ENCODE data around the gene CCDC27.

Gene CCDC27

DNA sequence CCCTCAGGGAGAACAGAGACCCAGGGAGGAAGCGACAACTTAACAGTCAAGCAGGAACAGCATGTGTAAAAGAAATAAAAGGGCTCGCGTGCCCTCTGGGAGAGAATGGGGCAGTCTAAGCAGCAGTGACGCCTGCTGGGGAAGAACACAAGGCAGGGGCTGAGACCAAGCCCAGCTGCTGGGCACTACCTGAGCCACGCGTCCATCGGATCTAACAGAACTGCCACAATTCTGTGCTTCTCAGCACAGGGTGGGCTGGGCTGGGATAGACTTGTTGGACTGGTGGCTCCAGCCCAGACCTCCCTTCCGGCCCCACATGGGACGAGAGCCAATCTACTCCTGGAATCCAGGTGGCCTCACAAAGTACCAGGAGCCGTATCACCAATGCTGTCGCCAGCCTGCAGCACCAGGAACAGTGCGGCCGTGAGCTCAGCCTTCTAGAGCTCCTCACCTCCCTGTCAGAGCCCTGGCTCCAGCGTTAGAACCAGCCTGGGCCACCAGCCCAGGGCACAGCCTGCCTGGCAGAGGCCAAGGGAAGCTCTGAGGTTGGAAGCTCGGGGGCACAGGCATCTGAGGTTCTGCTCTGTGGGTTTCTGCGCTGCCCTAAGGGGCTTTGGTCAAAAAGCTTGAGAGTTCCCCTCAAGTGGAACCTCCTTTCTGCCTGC, 36.6 kb downstream of the CCDC27 start:
- TF ChIP-seq GATA3 (IDR thresholded peaks at IDR 0.05; ENCODE audit: low read depth, low read length) (no peak), GATA2 (IDR thresholded peaks at IDR 0.05; ENCODE audit: low read depth, low read length) (no peak)

DNA sequence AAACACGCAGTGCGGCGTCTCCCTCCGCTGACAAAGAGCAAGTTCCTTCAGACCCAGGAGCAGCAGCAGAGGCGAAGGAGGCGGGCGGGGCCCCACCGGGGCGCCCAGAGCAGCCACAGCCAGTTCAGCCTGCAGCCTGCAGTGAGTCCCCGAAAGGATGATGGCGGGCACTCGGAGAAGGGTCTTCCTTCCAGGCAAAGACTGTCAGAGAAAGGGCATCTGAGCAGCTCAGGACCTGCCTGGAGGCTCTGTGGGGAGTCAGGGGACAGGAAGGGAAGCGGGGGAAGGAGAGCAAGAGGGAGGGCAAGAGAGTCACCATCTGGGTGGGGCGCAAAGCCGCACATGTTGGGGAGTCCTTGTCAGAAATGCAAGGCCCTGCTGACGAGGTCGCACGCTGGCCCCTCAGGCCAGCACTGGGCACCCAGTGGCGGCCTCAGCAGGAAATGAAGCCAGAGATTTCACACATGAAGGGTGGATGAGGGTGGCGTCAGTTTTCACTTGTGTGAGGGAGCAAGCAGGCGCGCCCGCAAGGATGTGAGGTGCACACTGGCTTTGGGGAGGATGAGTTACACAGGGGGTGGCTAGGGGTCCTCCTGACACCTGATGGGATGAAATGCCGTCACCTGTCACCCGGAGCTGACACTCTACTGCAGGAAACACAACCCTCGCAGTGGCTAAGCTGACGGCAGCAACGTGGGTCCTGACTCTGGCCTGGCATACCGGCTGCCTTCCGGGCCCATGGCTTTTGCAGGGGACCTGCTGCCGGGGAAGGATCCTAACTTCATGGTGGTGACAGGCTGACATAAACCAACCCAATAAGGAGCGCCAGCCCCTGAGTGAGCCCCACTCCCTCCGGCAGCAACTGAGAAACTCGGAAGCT, 37.4 kb downstream of the CCDC27 start:
- TF ChIP-seq GATA3 (IDR thresholded peaks at IDR 0.05; ENCODE audit: low read depth, low read length) (no peak), GATA2 (IDR thresholded peaks at IDR 0.05; ENCODE audit: low read depth, low read length) (no peak)

DNA sequence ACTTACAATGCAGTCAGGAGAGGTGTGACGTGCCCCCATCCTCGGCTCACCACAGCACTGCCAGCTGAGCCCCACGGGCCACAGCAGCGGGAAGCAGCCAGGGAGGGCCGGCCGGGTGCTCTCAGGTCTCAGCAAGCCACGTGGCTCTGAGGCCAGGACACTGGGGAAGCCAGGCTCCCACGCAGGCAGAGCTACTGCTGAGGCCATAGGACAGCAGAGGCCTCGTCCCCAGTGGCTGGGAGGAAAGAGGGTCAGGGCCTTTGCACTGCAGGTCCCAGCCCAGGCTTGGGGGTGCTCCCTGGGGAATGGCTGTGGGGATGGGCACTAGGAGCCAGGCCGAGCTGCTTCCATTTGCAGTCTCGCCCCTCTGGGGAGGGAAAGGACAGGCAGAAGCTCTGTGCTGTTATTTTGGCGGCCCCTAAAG, 38.3 kb downstream of the CCDC27 start:
- no peak for TF ChIP-seq GATA2 (IDR thresholded peaks at IDR 0.05; ENCODE audit: low read depth, low read length)
- TF ChIP-seq GATA3 (IDR thresholded peaks at IDR 0.05; ENCODE audit: low read depth, low read length) = no peak

DNA sequence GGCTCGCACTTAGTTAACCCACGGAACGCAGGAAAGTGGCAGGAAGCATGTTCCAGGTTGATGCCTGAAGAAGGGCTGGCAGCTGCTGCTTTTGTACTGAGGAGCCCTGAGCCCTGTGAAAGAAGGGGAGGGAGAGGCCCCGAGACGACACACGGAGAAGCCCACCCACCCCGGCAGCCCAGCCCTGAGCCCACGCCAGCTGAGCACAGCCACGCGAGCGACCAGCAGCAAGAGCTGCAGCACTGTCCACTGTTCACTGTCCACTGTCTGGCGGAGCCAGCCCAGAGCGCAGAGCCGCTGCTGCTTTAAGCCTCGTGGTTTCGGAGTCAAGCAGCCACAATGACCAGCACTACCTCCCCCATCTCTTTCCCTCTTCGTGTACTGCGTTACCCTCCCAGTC, 38.7 kb downstream of the CCDC27 start:
- TF ChIP-seq GATA3 (IDR thresholded peaks at IDR 0.05; ENCODE audit: low read depth, low read length) (no peak), GATA2 (IDR thresholded peaks at IDR 0.05; ENCODE audit: low read depth, low read length) (no peak)

DNA sequence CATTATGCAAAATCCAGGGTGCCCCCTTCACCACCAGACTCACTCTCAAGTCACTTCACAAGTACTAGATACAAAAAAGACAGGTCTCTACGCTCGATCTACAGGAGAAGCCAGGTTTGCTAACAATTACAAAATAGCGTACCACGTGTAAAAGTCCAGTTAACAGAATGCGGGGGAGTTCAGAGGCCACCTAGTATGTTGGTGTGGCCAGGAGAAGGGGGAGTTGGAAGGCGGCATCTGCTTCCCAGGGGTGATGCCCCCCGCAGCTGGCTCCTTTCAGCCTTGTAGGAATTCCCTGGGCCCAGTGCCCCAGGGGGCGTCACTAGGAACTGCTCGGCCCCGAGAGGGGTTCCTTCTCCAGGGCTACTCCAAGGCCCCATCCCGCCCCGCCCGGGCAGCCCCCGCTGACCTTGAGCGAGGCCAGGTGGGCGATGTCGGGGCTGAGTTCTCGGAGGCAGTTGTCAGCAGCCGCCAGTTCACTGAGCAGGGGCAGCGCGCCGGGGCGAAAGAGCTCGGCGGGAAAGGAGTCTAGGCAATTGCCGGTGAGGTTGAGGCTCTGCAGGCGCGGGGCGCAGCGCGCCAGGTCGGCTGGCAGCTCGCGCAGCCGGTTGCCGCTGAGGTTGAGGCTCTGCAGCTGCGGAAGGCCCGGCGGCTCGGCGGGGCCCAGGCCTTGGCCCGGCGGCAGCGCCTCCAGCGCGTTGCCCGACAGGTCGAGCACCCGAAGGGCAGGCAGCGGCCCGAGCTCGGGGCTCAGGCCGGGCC, 43.4 kb downstream of the CCDC27 start:
- TF ChIP-seq GATA3 (IDR thresholded peaks at IDR 0.05; ENCODE audit: low read depth, low read length) (no peak), GATA2 (IDR thresholded peaks at IDR 0.05; ENCODE audit: low read depth, low read length) (no peak)

DNA sequence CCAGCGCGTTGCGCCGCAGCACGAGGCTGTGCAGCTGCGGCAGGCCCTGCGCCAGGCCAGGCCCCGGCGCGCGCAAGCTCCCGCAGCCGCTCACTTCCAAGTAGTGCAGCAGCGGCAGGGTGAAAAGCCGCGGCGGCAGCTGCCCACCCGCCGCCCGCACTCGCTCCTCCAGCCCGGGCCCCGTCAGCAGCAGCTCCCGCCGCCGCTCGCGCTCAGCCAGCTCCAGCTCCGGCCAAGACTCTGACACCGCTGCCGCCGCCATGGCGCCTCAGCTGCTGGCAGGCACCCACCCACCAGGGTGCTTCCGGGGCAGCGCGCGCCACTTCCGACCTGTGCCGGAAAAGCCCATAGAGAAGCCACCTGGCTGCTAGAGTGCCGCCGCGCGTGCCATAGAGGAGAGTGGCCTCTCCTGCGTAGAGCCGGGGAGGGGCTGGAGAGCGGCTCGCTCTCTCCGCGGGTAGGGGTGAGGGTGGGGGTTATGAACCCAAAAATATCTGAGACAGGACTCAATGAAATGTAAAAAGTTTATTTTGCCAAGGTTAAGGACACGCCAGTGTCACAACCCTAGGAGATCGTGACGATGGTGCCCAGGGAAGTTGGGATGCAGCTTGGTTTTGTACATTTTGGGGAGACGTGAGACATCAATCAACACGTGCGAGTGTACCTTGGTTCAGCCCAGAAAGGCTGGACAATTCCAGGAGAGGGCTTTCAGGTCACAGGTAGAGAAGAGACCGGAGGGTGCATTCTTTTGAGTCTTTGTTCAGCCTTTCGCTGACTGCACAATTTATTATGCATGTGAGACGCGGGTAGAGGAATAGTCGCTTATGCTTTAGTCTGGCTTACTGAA, 44.2 kb downstream of the CCDC27 start, which contains the start of gene LRRC47:
LRRC47 (minus strand) TSS at position 284 of the 847 bp plus-strand sequence; CDS start at position 262, 22 bp downstream.
- TF ChIP-seq GATA3 (IDR thresholded peaks at IDR 0.05; ENCODE audit: low read depth, low read length) = no peak
- TF ChIP-seq GATA2 (IDR thresholded peaks at IDR 0.05; ENCODE audit: low read depth, low read length) = no peak

DNA sequence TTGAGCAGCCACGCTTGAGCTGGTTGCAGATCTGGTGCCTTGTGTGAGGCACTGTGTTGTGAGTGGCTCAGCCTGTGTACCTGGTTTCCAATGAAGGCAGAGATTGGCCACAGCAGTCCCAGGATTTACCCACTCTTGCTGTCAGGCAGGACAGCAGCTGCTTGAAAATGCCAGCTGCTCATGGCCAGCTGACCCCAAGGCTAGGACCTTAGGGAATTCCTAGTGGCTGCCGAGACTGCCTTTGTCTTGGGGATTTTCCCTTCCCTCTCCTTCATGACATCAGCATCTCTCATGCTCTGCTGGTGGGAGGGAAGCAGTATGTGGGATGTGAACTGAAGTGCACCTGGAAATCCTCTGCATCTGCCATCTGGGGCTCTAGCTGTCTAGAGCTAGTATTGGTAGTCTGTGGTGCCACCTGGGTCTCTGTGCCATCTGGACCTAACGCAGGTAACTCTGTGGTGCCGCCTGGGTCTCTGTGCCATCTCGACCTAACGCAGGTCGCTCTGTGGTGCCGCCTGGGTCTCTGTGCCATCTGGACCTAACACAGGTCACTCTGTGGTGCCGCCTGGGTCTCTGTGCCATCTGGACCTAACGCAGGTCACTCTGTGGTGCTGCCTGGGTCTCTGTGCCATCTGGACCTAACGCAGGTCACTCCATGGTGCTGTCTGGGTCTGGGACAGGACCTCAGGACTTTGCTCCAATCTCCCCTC, 47.9 kb downstream of the CCDC27 start:
- TF ChIP-seq GATA2 (IDR thresholded peaks at IDR 0.05; ENCODE audit: low read depth, low read length) (no peak), GATA3 (IDR thresholded peaks at IDR 0.05; ENCODE audit: low read depth, low read length) (no peak)

DNA sequence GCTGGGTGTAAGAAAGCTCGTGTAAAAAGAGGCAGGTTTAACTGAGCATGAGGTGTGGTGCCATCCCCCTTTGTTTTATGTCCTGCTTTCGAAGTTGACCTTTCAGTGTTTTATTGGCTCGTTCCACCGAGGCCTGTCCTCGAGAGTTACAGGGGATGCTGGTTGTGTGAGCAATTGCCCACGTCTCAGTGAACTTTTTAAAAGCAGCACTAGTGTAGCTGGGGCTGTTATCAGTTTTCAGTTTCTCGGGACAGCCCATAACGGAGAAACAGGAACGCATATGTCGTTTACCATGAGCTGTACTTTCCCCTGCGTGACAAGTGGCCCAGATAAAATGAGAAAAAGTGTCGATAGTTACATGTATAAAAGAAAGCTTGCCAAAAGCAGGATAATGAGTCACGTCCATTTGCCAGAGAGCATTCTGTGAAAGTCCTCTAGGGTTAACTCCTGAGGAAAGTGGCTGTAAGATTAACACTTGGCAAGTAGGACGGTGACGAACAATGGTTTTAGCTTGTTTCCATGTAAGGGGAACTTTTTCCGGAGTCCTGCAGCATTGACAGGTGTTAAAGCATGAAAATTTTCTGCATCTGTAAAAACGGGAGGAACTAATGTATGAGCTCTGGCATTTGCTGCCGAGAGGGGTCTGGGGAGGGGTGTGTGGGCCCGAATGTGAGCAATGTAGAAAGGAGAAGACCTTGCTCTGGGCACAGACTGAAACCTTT, 51.8 kb downstream of the CCDC27 start:
- TF ChIP-seq GATA2 (IDR thresholded peaks at IDR 0.05; ENCODE audit: low read depth, low read length) (no peak), GATA3 (IDR thresholded peaks at IDR 0.05; ENCODE audit: low read depth, low read length) (no peak)

DNA sequence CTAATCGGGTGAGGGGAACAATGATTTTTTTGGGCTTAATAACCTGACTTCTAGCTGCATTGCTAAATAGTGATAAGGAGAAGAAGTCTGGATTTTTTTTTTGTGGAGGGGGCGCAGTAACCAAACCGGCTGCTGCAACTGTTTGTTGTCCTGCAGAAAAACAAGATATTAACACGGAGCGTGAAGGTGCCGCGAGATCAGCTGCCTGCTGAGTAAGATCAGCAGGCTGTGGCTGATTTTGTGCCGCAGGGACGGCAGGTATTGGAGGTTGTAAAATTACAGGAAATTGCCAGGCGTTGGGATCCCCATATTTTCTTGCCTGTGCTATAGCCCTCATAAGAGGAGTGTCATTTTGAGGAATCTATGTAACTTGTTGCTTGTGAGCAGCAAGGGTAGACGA, 52.8 kb downstream of the CCDC27 start:
- TF ChIP-seq GATA3 (IDR thresholded peaks at IDR 0.05; ENCODE audit: low read depth, low read length) (no peak), GATA2 (IDR thresholded peaks at IDR 0.05; ENCODE audit: low read depth, low read length) (no peak)

DNA sequence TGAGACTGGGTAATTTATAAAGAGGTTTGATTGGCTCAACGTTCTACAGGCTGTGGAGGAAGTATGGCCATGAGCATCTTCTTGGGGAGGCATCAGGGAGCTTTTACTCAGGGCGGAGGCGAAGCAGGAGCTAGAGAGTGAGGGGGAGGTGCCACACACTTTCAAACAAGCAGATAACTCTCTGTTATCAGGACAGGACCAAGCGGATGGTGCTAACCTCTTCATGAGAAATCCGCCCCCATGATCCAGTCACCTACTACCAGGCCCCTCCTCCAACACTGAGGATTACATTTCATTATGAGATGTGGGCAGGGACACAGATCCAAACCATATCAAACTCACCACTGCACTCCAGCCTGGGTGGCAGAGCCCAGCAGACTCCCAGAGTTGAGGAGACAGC, 55.5 kb downstream of the CCDC27 start:
- TF ChIP-seq GATA3 (IDR thresholded peaks at IDR 0.05; ENCODE audit: low read depth, low read length) (no peak), GATA2 (IDR thresholded peaks at IDR 0.05; ENCODE audit: low read depth, low read length) (no peak)

DNA sequence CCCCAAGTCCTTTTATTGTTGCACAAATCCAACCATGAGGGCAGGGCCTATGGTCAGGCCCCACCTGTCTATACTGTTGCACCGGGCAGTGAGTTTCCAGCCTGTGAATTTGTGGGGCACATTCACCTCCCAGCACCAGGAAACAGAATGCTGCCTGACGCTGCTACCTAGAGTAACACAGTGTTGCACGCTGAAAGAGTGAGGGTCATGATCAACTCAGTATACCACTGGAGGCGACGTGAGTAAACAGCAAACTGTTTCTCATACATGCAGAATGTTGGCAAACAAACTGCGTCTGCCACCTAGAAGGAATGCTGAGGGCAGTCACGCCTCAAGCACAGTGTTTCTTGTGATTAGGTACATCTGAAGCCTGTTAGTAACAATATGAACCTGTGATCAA, 57.4 kb downstream of the CCDC27 start:
- TF ChIP-seq GATA3 (IDR thresholded peaks at IDR 0.05; ENCODE audit: low read depth, low read length) (no peak), GATA2 (IDR thresholded peaks at IDR 0.05; ENCODE audit: low read depth, low read length) (no peak)

DNA sequence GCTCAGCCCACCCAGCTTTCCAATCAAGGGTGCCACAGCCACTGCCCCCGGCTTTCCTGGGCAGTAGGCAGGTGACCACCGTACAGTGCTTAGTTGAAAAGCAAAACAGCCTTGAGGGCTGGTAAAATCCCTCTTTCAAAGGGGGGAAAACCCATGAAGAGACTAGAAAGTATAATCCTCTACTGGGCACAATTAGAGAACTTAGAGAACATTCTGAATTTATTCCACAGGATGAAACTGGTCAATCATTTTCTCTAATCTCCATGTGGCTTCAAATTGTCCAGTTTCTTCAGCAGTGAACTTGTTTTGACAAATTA, 59.3 kb downstream of the CCDC27 start:
- TF ChIP-seq GATA2 (IDR thresholded peaks at IDR 0.05; ENCODE audit: low read depth, low read length) (no peak), GATA3 (IDR thresholded peaks at IDR 0.05; ENCODE audit: low read depth, low read length) (no peak)

All from SH-SY5Y (cell line).